ENCODE data around the gene WDR33. TPM values are rescaled to one million over a fixed set of nuclear protein-coding genes. Genes with fewer than 3 reads are reported as not detected.

The WDR33 gene
- total and polyA plus RNA-seq, 2 donors (not counting 3 experiments of a cell fraction or from before 2014, with no cell fraction given): 16.4 to 52.5 TPM

DNA sequence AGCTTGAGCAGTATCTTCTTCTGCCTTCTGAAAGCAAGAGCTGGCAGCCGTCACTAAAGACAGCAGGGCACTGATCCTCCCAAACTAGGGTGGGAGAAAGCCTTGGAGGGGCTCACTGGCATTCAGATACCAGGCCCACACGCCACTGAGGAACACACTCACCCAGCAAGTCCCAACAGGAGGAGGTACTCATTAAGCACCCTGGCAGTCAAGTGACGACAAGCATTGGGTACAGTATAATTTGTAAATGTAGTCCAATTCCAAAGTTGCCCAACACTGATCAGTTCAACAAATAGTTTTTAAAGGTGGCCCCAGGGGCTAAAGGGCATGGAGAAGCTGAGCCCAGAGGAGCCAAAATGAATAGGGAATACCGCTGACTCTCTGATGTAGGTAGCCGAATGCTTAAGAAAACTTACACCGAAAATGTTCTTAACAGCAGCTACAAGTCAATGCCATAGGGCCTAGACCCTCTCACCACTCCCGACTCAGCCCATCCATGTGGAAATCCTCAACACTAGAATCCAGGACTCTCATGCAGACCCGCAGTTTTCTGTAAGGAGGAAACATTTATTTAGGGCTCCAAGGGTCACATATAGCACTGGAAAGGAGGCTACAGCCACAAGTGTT lies 145.6 kb downstream of the WDR33 start:
- dilution Hi-C loops (cut with MboI; ENCODE audit: extremely low pct_ligation_motif_present, low sequenced_read_pairs) (no loop called here), intact Hi-C loops (cut with micrococcal nuclease) (no loop called here)
- Histone ChIP-seq H3K4me2 (ENCODE audit: insufficient read depth, low read length) (no peak overlapping the region), H3K27me3 (ENCODE audit: control insufficient read depth in 2 of 2, insufficient read depth in 2 of 2, low read length in 2 of 2) (no peaks in the 10 kb centered on the region), H3K9me1 (replicated peaks; ENCODE audit: control insufficient read depth, extremely low read depth, insufficient read depth, low read length) (no peaks in the 10 kb centered on the region), H3K79me2 (ENCODE audit: control insufficient read depth, insufficient read depth, low read length) (no peaks in the 10 kb centered on the region), H3K9ac (replicated peaks; ENCODE audit: extremely low read depth, insufficient read depth, low read length) (no peak overlapping the region), H3K36me3 (ENCODE audit: control insufficient read depth in 2 of 2, extremely low read depth in 1 of 2, insufficient read depth in 2 of 2, low read length in 2 of 2) (no peaks in the 10 kb centered on the region), H3K27ac (ENCODE audit: insufficient read depth, low read depth, low read length) (no peak overlapping the region), H3K9me3 (replicated peaks; ENCODE audit: control insufficient read depth, insufficient read depth, low read length) (no peaks in the 10 kb centered on the region), H2AFZ (ENCODE audit: low read depth, low read length) (no peak overlapping the region), H4K20me1 (replicated peaks; ENCODE audit: control insufficient read depth, extremely low read depth, insufficient read depth, low read length) (no peaks in the 10 kb centered on the region), H3K4me1 (ENCODE audit: control insufficient read depth, extremely low read depth, insufficient read depth, low read length) (peaks cover 39% of the 10 kb centered on the region), H3K4me3 (replicated peaks in 1 of 3; ENCODE audit: insufficient read depth in 1 of 3, low read depth in 1 of 3, low read length in 3 of 3) (no peak overlapping the region)
- POLR2A ChIA-PET: no interaction called here
- CTCF ChIA-PET: interaction anchor here (1.6 to 6.9 kb wide), 4 partner anchors 10 to 74 kb away, joined by 5 to 37 read pairs (median 16); partner anchors contain the start of gene LIMS2
- TF ChIP-seq GATA2 (IDR thresholded peaks at IDR 0.05; ENCODE audit: insufficient read depth, insufficient read length, low read depth, low read length) (no peak), POLR2AphosphoS5 (IDR thresholded peaks at IDR 0.05; ENCODE audit: insufficient read depth, low read depth, low read length) (no peak), EZH2 (IDR thresholded peaks at IDR 0.05; ENCODE audit: borderline replicate concordance, low read depth, low read length, severe bottlenecking) (no peak), POLR2A (IDR thresholded peaks at IDR 0.05; ENCODE audit: low read depth, low read length) (no peak), JUN (IDR thresholded peaks at IDR 0.05; ENCODE audit: borderline replicate concordance, insufficient read depth, insufficient read length, low read depth) (no peak), MYC (IDR thresholded peaks at IDR 0.05; ENCODE audit: low read depth, low read length) (no peak), FOS (IDR thresholded peaks at IDR 0.05; ENCODE audit: borderline replicate concordance, insufficient read depth, low read length) (no peak)
- TF ChIP-seq, protein P1, sequence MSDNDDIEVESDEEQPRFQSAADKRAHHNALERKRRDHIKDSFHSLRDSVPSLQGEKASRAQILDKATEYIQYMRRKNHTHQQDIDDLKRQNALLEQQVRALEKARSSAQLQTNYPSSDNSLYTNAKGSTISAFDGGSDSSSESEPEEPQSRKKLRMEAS (IDR thresholded peaks at IDR 0.05; ENCODE audit: insufficient read depth, insufficient read length): no peak
- TF ChIP-seq, protein P2, sequence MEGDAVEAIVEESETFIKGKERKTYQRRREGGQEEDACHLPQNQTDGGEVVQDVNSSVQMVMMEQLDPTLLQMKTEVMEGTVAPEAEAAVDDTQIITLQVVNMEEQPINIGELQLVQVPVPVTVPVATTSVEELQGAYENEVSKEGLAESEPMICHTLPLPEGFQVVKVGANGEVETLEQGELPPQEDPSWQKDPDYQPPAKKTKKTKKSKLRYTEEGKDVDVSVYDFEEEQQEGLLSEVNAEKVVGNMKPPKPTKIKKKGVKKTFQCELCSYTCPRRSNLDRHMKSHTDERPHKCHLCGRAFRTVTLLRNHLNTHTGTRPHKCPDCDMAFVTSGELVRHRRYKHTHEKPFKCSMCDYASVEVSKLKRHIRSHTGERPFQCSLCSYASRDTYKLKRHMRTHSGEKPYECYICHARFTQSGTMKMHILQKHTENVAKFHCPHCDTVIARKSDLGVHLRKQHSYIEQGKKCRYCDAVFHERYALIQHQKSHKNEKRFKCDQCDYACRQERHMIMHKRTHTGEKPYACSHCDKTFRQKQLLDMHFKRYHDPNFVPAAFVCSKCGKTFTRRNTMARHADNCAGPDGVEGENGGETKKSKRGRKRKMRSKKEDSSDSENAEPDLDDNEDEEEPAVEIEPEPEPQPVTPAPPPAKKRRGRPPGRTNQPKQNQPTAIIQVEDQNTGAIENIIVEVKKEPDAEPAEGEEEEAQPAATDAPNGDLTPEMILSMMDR (IDR thresholded peaks at IDR 0.05; ENCODE audit: extremely low read depth in 1 of 2, insufficient read depth in 1 of 2, low read depth in 1 of 2, low read length in 2 of 2): no peak
- DNase-seq (ENCODE audit: low read depth, low spot score) (no peak), FAIRE-seq (no peak)
- no TSS peak for BruUV-seq (replicated peaks)

Data from endothelial cell of umbilical vein (primary cell).